ENCODE data around the gene STX3. TPM values are rescaled to one million over a fixed set of nuclear protein-coding genes. Genes with fewer than 3 reads are reported as not detected.

Gene STX3
- total RNA-seq: 10 to 100 TPM; 11.3 to 31.2 (median 24.9) TPM

DNA sequence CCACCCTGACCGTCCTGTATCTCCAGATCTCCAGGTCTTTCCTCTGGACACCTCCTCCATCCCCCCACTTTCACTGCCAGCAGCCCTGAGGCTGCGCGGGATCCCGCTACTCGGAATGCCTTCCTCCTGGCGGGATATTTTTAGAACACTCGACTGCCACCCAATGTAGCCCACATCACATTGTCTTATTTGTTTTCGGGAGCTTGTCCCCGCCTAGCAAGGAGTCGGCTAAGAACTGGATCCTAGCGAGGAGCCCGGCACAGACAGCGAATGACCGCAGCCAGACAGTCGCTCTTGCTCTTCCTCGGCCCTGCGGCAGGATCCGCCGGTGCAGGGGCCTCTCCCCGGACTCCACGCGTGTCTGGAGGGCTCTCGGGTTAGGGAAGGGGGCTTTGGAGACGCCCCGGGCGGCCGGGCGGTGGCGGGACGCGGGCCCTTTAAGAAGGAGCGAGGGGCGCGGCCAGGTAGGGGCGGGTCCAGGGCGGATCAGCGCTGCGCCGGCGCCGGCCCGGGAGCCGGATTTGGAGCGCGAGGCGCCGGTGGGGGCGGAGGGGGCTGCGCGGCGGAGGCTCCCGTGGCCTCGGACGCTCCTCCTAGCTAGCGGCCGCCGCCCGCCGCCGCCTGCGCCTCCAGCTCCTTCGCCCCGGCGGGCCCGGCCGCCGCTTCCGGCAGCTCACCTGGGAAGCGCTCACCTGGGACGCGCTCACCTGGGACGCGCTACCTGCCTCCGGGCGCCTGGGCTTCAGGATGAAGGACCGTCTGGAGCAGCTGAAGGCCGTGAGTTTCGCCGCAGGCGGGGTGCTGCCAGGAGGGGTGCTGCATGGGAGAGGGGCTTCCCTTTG lies at the start of gene STX3:
Gene STX3, plus strand, starts transcription at position 518 of the 842 bp plus-strand sequence. Its CDS starts 230 bp downstream, at position 748.
- peaks cover 0 to 21% (median 6%) of the 10 kb centered on the region in 4 donors for H3K4me1 ChIP-seq
- DNase-seq (ENCODE audit: low spot score in 2 of 2): peak; percentile 13 to 17
- WGBS, 2 donors: 0 to 1% methylated on average over 23 to 34 of the region's 80 CpGs
- TF ChIP-seq EP300 (IDR thresholded peaks at IDR 0.05) (no peak), POLR2A (IDR thresholded peaks at IDR 0.05) (no peak)
- TF ChIP-seq, protein P1, sequence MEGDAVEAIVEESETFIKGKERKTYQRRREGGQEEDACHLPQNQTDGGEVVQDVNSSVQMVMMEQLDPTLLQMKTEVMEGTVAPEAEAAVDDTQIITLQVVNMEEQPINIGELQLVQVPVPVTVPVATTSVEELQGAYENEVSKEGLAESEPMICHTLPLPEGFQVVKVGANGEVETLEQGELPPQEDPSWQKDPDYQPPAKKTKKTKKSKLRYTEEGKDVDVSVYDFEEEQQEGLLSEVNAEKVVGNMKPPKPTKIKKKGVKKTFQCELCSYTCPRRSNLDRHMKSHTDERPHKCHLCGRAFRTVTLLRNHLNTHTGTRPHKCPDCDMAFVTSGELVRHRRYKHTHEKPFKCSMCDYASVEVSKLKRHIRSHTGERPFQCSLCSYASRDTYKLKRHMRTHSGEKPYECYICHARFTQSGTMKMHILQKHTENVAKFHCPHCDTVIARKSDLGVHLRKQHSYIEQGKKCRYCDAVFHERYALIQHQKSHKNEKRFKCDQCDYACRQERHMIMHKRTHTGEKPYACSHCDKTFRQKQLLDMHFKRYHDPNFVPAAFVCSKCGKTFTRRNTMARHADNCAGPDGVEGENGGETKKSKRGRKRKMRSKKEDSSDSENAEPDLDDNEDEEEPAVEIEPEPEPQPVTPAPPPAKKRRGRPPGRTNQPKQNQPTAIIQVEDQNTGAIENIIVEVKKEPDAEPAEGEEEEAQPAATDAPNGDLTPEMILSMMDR (IDR thresholded peaks at IDR 0.05): no peak
- H3K27ac ChIP-seq: peak within 1 kb of the TSS; percentile 76 to 94 (median 89)
- H3K9me3 ChIP-seq: no peaks in the 10 kb centered on the region
- no peaks in the 10 kb centered on the region for H3K36me3 ChIP-seq
- no peaks in the 10 kb centered on the region for H3K27me3 ChIP-seq
- peak within 1 kb of the TSS; percentile 51 to 91 (median 61) for H3K4me3 ChIP-seq

DNA sequence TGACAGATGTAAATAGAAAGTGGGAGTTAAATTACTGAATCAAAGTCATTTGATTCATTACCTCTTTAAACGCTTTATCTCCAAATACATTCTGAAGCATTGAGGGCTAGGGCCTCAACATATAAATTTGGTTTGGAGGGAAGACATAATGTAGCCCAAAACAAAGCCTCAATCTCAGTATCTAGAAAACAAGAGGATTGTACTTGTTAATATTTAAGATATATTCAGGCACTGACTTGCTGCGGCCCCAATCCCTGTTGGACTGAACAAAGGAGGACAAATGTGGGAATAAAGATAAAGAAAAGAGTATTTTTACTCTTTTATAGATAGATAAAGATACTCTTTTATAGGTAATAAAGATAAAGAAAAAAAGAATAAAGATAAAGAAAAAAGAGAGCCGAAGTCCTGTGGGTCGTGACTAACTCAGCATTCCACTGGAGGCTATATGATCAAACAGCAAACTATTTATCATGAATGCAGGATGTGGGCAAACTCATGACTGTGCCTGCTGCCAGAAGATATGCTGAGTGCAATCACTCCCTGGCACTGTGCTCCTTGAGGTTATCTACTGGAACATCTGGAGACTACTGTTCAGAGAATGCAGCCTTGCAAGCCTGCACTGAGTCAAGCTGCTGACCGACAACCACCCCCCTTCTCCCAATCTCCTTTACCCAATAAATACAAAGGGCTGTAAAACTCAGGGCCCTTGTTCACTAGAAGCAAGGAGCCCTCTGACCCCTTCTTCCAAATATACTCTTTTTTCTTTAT lies 48.5 kb upstream of the STX3 start:
- WGBS, 2 donors: 84 to 86% methylated on average over 5 of the region's 5 CpGs
- no peaks in the 10 kb centered on the region for H3K36me3 ChIP-seq
- no peak for DNase-seq (ENCODE audit: low spot score in 2 of 2)
- TF ChIP-seq POLR2A (IDR thresholded peaks at IDR 0.05) (no peak), EP300 (IDR thresholded peaks at IDR 0.05) (no peak)
- TF ChIP-seq, protein P1 (IDR thresholded peaks at IDR 0.05): no peak
- no peaks in the 10 kb centered on the region for H3K9me3 ChIP-seq
- H3K27me3 ChIP-seq: no peaks in the 10 kb centered on the region
- no peaks in the 10 kb centered on the region for H3K4me1 ChIP-seq
- H3K4me3 ChIP-seq: no peak overlapping the region
- H3K27ac ChIP-seq: no peak overlapping the region

GRCh38 chr11:59707371-59707770 lies 47.8 kb upstream of the STX3 start:
- H3K4me3 ChIP-seq: no peak overlapping the region

GRCh38 chr11:59708537-59708936 lies 46.6 kb upstream of the STX3 start:
- no peak overlapping the region for H3K4me3 ChIP-seq
- H3K27ac ChIP-seq: no peak overlapping the region
- TF ChIP-seq, protein P1 (IDR thresholded peaks at IDR 0.05): no peak
- no peak for TF ChIP-seq EP300 (IDR thresholded peaks at IDR 0.05)
- no peak for TF ChIP-seq POLR2A (IDR thresholded peaks at IDR 0.05)
- no peaks in the 10 kb centered on the region for H3K9me3 ChIP-seq
- 67% methylated on average over 1 of the region's 1 CpG for WGBS, 2 donors
- no peak for DNase-seq (ENCODE audit: low spot score in 2 of 2)
- H3K27me3 ChIP-seq: no peaks in the 10 kb centered on the region
- no peaks in the 10 kb centered on the region for H3K36me3 ChIP-seq
- no peaks in the 10 kb centered on the region for H3K4me1 ChIP-seq

More at GRCh38 chr11:59707371-59707770, 47.8 kb upstream of the STX3 start:
- Histone ChIP-seq H3K27ac (no peak overlapping the region), H3K36me3 (no peaks in the 10 kb centered on the region), H3K9me3 (no peaks in the 10 kb centered on the region), H3K27me3 (no peaks in the 10 kb centered on the region), H3K4me1 (no peaks in the 10 kb centered on the region)
- no peak for DNase-seq (ENCODE audit: low spot score in 2 of 2)
- WGBS, 2 donors: 70 to 88% methylated on average over 1 of the region's 1 CpG
- TF ChIP-seq EP300 (IDR thresholded peaks at IDR 0.05): no peak
- TF ChIP-seq, protein P1 (IDR thresholded peaks at IDR 0.05): no peak
- no peak for TF ChIP-seq POLR2A (IDR thresholded peaks at IDR 0.05)

Data from tibial nerve (tissue), 4 donors.